MM.1S (cell line): ENCODE results near the gene ABCA1.

ENCODE experiments used
- DNase-seq: peaks from one replicate; pipeline ENCODE4 v3.0.0-alpha.2; 2015
- H2AFZ ChIP-seq: fragments of 300-600 bp; sonication (generic); 2 replicates; pipeline ENCODE4 v1.6.0; 2016; ENCODE audit warnings: antibody characterized with exemption, low read length
- H3F3A ChIP-seq: fragments of 300-600 bp; sonication (generic); 2 replicates; pipeline ENCODE4 v1.6.1; 2016; ENCODE audit warnings: mild to moderate bottlenecking, antibody characterized with exemption, low read length, moderate library complexity, mixed read lengths; ENCODE audit not compliant: insufficient read depth
- H3K27ac ChIP-seq: fragments of 300-600 bp; sonication (generic); 2 replicates; pipeline ENCODE4 v1.5.1; 2016; ENCODE audit warnings: mild to moderate bottlenecking, low read length
- H3K27me3 ChIP-seq: fragments of 300-600 bp; sonication (generic); replicated peaks from 2 replicates; pipeline ENCODE4 v1.6.0; 2016; ENCODE audit warnings: low read length; ENCODE audit not compliant: insufficient read depth
- H3K36me3 ChIP-seq: fragments of 300-600 bp; sonication (generic); replicated peaks from 2 replicates; pipeline ENCODE4 v1.6.1; 2016; ENCODE audit warnings: mild to moderate bottlenecking, low read length, mixed read lengths; ENCODE audit not compliant: insufficient read depth
- H3K4me1 ChIP-seq: fragments of 300-600 bp; sonication (generic); 2 replicates; pipeline ENCODE4 v1.6.1; 2016; ENCODE audit warnings: low read length, mixed read lengths
- H3K4me2 ChIP-seq: fragments of 300-600 bp; sonication (generic); 2 replicates; pipeline ENCODE4 v1.6.0; 2016; ENCODE audit warnings: low read depth, low read length
- H3K4me3 ChIP-seq: fragments of 300-600 bp; sonication (generic); 2 replicates; pipeline ENCODE4 v1.5.1; 2016; ENCODE audit warnings: low read length, mixed read lengths
- H3K79me2 ChIP-seq: fragments of 300-600 bp; sonication (generic); 2 replicates; pipeline ENCODE4 v1.6.1; 2016; ENCODE audit warnings: mixed run types, low read length, mixed read lengths
- H3K9ac ChIP-seq: fragments of 300-600 bp; sonication (generic); 2 replicates; pipeline ENCODE4 v1.6.1; 2016; ENCODE audit warnings: low read length, mixed read lengths
- H3K9me2 ChIP-seq: fragments of 300-600 bp; sonication (generic); replicated peaks from 2 replicates; pipeline ENCODE4 v1.6.1; 2016; ENCODE audit warnings: mild to moderate bottlenecking, low read length, mixed read lengths; ENCODE audit not compliant: insufficient read depth
- H3K9me3 ChIP-seq: fragments of 300-600 bp; sonication (generic); replicated peaks from 2 replicates; pipeline ENCODE4 v1.6.1; 2016; ENCODE audit warnings: mild to moderate bottlenecking, low read length, mixed read lengths; ENCODE audit not compliant: insufficient read depth
- H4K20me1 ChIP-seq: fragments of 300-600 bp; sonication (generic); 2 replicates; pipeline ENCODE4 v1.6.1; 2016; ENCODE audit warnings: mild to moderate bottlenecking, low read length, moderate library complexity, mixed read lengths; ENCODE audit not compliant: insufficient read depth
- CTCF ChIP-seq: fragments of 300-600 bp; sonication (generic); IDR thresholded peaks from 2 replicates; pipeline ENCODE4 v1.5.1; 2016; ENCODE audit warnings: antibody characterized with exemption, low read length, mixed read lengths
- EZH2 ChIP-seq: fragments of 300-600 bp; sonication (generic); optimal IDR thresholded peaks from 2 replicates; pipeline ENCODE3; 2017; ENCODE audit warnings: low read depth, mild to moderate bottlenecking, antibody characterized with exemption, low read length, mixed read lengths
- EZH2phosphoT487 ChIP-seq: fragments of 300-600 bp; sonication (generic); IDR thresholded peaks from 2 replicates; pipeline ENCODE4 v1.6.1; 2018; ENCODE audit warnings: antibody characterized with exemption, low read length

Gene ABCA1

GRCh38 chr9:104892701-104893100 lies 35.3 kb downstream of the ABCA1 start:
- Histone ChIP-seq H3K27me3 (no peaks in the 10 kb centered on the region), H3K9me3 (no peaks in the 10 kb centered on the region), H4K20me1 (no peaks in the 10 kb centered on the region), H2AFZ (no peak overlapping the region), H3K9ac (no peak overlapping the region), H3K4me1 (no peaks in the 10 kb centered on the region), H3K27ac (no peak overlapping the region), H3K79me2 (no peaks in the 10 kb centered on the region), H3K36me3 (no peaks in the 10 kb centered on the region), H3K4me2 (no peak overlapping the region), H3F3A (no peaks in the 10 kb centered on the region), H3K4me3 (no peak overlapping the region), H3K9me2 (no peaks in the 10 kb centered on the region)
- TF ChIP-seq EZH2phosphoT487 (no peak), CTCF (no peak), EZH2 (no peak)
- no peak for DNase-seq

GRCh38 chr9:104890433-104890770 lies 37.6 kb downstream of the ABCA1 start:
- Histone ChIP-seq H3K79me2 (no peaks in the 10 kb centered on the region), H3K9ac (no peak overlapping the region), H2AFZ (no peak overlapping the region), H3K4me3 (no peak overlapping the region), H3K9me2 (no peaks in the 10 kb centered on the region), H3K27ac (no peak overlapping the region), H3K9me3 (no peaks in the 10 kb centered on the region), H3K27me3 (no peaks in the 10 kb centered on the region), H3K4me2 (no peak overlapping the region), H4K20me1 (no peaks in the 10 kb centered on the region), H3K4me1 (no peaks in the 10 kb centered on the region), H3K36me3 (no peaks in the 10 kb centered on the region), H3F3A (no peaks in the 10 kb centered on the region)
- TF ChIP-seq EZH2: no peak
- no peak for TF ChIP-seq CTCF
- TF ChIP-seq EZH2phosphoT487: no peak
- DNase-seq: no peak

GRCh38 chr9:104885818-104886709 lies 41.9 kb downstream of the ABCA1 start:
- no peaks in the 10 kb centered on the region for H3K27me3 ChIP-seq
- DNase-seq: no peak
- no peak overlapping the region for H3K4me3 ChIP-seq
- no peaks in the 10 kb centered on the region for H3K9me3 ChIP-seq
- no peaks in the 10 kb centered on the region for H3K4me1 ChIP-seq
- no peak overlapping the region for H3K4me2 ChIP-seq
- H3K9ac ChIP-seq: no peak overlapping the region
- H3K9me2 ChIP-seq: no peaks in the 10 kb centered on the region
- no peaks in the 10 kb centered on the region for H4K20me1 ChIP-seq
- H3F3A ChIP-seq: no peaks in the 10 kb centered on the region
- no peak overlapping the region for H3K27ac ChIP-seq
- TF ChIP-seq EZH2: no peak
- no peak for TF ChIP-seq EZH2phosphoT487
- no peak for TF ChIP-seq CTCF
- no peaks in the 10 kb centered on the region for H3K36me3 ChIP-seq
- H2AFZ ChIP-seq: no peak overlapping the region
- H3K79me2 ChIP-seq: no peaks in the 10 kb centered on the region
